MM.1S (cell line): Measurements from ENCODE around the gene AKAP8L.
"Not testable (repeated sequence)": the region's sequence is repeated elsewhere in the genome, so short reads cannot be mapped to it uniquely, and the experiment has no call there.

Experiments
- DNase-seq: peaks from one replicate; pipeline ENCODE4 v3.0.0-alpha.2; 2015
- H2AFZ ChIP-seq: fragments of 300-600 bp; sonication (generic); 2 replicates; pipeline ENCODE4 v1.6.0; 2016; ENCODE audit warnings: antibody characterized with exemption, low read length
- H3F3A ChIP-seq: fragments of 300-600 bp; sonication (generic); 2 replicates; pipeline ENCODE4 v1.6.1; 2016; ENCODE audit warnings: mild to moderate bottlenecking, antibody characterized with exemption, low read length, moderate library complexity, mixed read lengths; ENCODE audit not compliant: insufficient read depth
- H3K27ac ChIP-seq: fragments of 300-600 bp; sonication (generic); 2 replicates; pipeline ENCODE4 v1.5.1; 2016; ENCODE audit warnings: mild to moderate bottlenecking, low read length
- H3K27me3 ChIP-seq: fragments of 300-600 bp; sonication (generic); replicated peaks from 2 replicates; pipeline ENCODE4 v1.6.0; 2016; ENCODE audit warnings: low read length; ENCODE audit not compliant: insufficient read depth
- H3K36me3 ChIP-seq: fragments of 300-600 bp; sonication (generic); replicated peaks from 2 replicates; pipeline ENCODE4 v1.6.1; 2016; ENCODE audit warnings: mild to moderate bottlenecking, low read length, mixed read lengths; ENCODE audit not compliant: insufficient read depth
- H3K4me1 ChIP-seq: fragments of 300-600 bp; sonication (generic); 2 replicates; pipeline ENCODE4 v1.6.1; 2016; ENCODE audit warnings: low read length, mixed read lengths
- H3K4me2 ChIP-seq: fragments of 300-600 bp; sonication (generic); 2 replicates; pipeline ENCODE4 v1.6.0; 2016; ENCODE audit warnings: low read depth, low read length
- H3K4me3 ChIP-seq: fragments of 300-600 bp; sonication (generic); 2 replicates; pipeline ENCODE4 v1.5.1; 2016; ENCODE audit warnings: low read length, mixed read lengths
- H3K79me2 ChIP-seq: fragments of 300-600 bp; sonication (generic); 2 replicates; pipeline ENCODE4 v1.6.1; 2016; ENCODE audit warnings: mixed run types, low read length, mixed read lengths
- H3K9ac ChIP-seq: fragments of 300-600 bp; sonication (generic); 2 replicates; pipeline ENCODE4 v1.6.1; 2016; ENCODE audit warnings: low read length, mixed read lengths
- H3K9me2 ChIP-seq: fragments of 300-600 bp; sonication (generic); replicated peaks from 2 replicates; pipeline ENCODE4 v1.6.1; 2016; ENCODE audit warnings: mild to moderate bottlenecking, low read length, mixed read lengths; ENCODE audit not compliant: insufficient read depth
- H3K9me3 ChIP-seq: fragments of 300-600 bp; sonication (generic); replicated peaks from 2 replicates; pipeline ENCODE4 v1.6.1; 2016; ENCODE audit warnings: mild to moderate bottlenecking, low read length, mixed read lengths; ENCODE audit not compliant: insufficient read depth
- H4K20me1 ChIP-seq: fragments of 300-600 bp; sonication (generic); 2 replicates; pipeline ENCODE4 v1.6.1; 2016; ENCODE audit warnings: mild to moderate bottlenecking, low read length, moderate library complexity, mixed read lengths; ENCODE audit not compliant: insufficient read depth
- EZH2 ChIP-seq: fragments of 300-600 bp; sonication (generic); optimal IDR thresholded peaks from 2 replicates; pipeline ENCODE3; 2017; ENCODE audit warnings: low read depth, mild to moderate bottlenecking, antibody characterized with exemption, low read length, mixed read lengths
- EZH2phosphoT487 ChIP-seq: fragments of 300-600 bp; sonication (generic); IDR thresholded peaks from 2 replicates; pipeline ENCODE4 v1.6.1; 2018; ENCODE audit warnings: antibody characterized with exemption, low read length
- TF ChIP-seq, protein P1 (sequence below): fragments of 300-600 bp; sonication (generic); IDR thresholded peaks from 2 replicates; pipeline ENCODE4 v1.5.1; 2016; ENCODE audit warnings: antibody characterized with exemption, low read length, mixed read lengths

AKAP8L gene

DNA sequence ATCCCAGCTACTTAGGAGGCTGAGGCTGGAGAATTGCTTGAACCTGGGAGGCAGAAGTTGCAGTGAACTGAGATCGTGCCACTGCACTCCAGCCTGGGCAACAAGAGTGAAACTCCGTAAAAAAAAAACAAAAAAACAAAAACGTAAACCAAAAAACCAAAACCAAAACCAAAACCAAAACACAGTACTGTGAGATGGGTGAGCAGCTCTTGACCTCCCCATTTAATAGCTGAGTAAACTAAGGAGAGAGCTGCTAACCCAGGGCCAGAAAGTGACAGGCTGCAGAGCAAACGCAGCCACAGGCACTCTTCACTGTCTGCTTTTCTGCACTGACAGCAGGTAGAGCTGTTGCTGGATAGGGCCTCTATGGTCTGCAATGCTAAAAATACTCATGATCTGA, 58.8 kb downstream of the AKAP8L start:
- H3K9ac ChIP-seq, H2AFZ ChIP-seq, H3K27me3 ChIP-seq, H4K20me1 ChIP-seq, H3K9me3 ChIP-seq, H3K4me3 ChIP-seq, H3K9me2 ChIP-seq: not testable (repeated sequence)
- peaks cover 18% of the 10 kb centered on the region for H3F3A ChIP-seq
- peaks cover 30% of the 10 kb centered on the region for H3K79me2 ChIP-seq
- peak overlapping the region; percentile 29 for H3K4me2 ChIP-seq
- peaks cover 11% of the 10 kb centered on the region for H3K36me3 ChIP-seq
- peak; percentile 85 for DNase-seq
- H3K27ac ChIP-seq, result peak overlapping the region; percentile 27; the same call in 1 of the 2 replicates
- H3K4me1 ChIP-seq, result peaks cover 16% of the 10 kb centered on the region

DNA sequence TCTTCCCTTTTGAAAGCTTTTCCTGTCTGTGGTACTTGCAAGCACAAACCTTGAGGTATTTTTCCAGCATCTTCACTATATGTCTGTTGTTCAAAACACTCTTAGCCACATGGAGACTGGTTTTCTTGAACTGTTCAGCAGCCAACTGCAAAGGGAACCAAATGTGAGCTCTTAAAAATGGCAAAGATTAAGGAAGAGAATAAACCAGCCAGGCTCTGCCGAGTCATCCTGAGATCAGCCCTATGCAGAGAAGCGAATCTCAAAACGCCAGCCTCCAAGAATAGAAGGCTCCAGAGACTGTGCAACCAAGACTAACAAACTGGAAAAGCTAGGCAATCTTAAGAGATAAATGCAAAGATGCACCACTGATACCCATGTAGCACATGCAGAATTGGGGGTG, 59.9 kb downstream of the AKAP8L start:
- H3K9me3 ChIP-seq, result no peaks in the 10 kb centered on the region
- no peak overlapping the region for H3K27ac ChIP-seq
- no peaks in the 10 kb centered on the region for H3K9me2 ChIP-seq
- DNase-seq, result no peak
- H3K27me3 ChIP-seq, result no peaks in the 10 kb centered on the region
- H3K79me2 ChIP-seq, result peaks cover 24% of the 10 kb centered on the region
- H3K4me1 ChIP-seq, result peaks cover 16% of the 10 kb centered on the region
- peaks cover 11% of the 10 kb centered on the region for H3K36me3 ChIP-seq
- TF ChIP-seq, protein P1, sequence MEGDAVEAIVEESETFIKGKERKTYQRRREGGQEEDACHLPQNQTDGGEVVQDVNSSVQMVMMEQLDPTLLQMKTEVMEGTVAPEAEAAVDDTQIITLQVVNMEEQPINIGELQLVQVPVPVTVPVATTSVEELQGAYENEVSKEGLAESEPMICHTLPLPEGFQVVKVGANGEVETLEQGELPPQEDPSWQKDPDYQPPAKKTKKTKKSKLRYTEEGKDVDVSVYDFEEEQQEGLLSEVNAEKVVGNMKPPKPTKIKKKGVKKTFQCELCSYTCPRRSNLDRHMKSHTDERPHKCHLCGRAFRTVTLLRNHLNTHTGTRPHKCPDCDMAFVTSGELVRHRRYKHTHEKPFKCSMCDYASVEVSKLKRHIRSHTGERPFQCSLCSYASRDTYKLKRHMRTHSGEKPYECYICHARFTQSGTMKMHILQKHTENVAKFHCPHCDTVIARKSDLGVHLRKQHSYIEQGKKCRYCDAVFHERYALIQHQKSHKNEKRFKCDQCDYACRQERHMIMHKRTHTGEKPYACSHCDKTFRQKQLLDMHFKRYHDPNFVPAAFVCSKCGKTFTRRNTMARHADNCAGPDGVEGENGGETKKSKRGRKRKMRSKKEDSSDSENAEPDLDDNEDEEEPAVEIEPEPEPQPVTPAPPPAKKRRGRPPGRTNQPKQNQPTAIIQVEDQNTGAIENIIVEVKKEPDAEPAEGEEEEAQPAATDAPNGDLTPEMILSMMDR, result no peak
- no peak for TF ChIP-seq EZH2phosphoT487
- TF ChIP-seq EZH2, result no peak
- H3K4me2 ChIP-seq, result no peak overlapping the region
- H3K4me3 ChIP-seq, result no peak overlapping the region
- H3K9ac ChIP-seq, result no peak overlapping the region
- 0 out of 2 replicates have a peak, but pooled peaks cover 3% of the 10 kb centered on the region for H4K20me1 ChIP-seq
- peaks cover 18% of the 10 kb centered on the region for H3F3A ChIP-seq
- H2AFZ ChIP-seq, result no peak overlapping the region

DNA sequence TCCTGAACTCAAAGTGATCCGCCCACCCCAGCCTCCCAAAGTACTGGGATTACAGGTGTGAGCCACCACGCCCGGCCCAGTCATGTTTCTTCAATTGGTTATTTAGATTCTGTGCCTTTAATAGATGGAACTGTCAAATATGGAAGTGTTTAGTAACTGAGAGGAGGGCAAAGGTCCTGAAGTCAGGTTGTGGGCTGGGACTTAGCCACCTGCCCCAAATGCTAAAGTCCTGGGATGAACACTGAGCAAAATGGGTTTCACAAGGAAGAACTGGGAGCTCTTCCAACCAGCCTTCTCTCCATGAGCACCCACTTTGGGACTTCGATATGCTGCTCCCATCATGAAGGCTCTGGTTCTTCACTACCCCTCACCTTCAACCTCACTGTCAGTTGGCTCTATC, 60.9 kb downstream of the AKAP8L start:
- no peak overlapping the region for H2AFZ ChIP-seq
- H3K36me3 ChIP-seq, result peaks cover 11% of the 10 kb centered on the region
- H3K4me1 ChIP-seq, result peaks cover 16% of the 10 kb centered on the region
- TF ChIP-seq, protein P1, result no peak
- no peak for TF ChIP-seq EZH2phosphoT487
- TF ChIP-seq EZH2, result no peak
- no peaks in the 10 kb centered on the region for H3K9me2 ChIP-seq
- 0 out of 2 replicates have a peak, but pooled peaks cover 3% of the 10 kb centered on the region for H4K20me1 ChIP-seq
- no peaks in the 10 kb centered on the region for H3K9me3 ChIP-seq
- no peak overlapping the region for H3K9ac ChIP-seq
- peaks cover 18% of the 10 kb centered on the region for H3F3A ChIP-seq
- no peak overlapping the region for H3K4me3 ChIP-seq
- DNase-seq, result no peak
- peaks cover 24% of the 10 kb centered on the region for H3K79me2 ChIP-seq
- H3K4me2 ChIP-seq, result no peak overlapping the region
- H3K27ac ChIP-seq, result no peak overlapping the region
- no peaks in the 10 kb centered on the region for H3K27me3 ChIP-seq

DNA sequence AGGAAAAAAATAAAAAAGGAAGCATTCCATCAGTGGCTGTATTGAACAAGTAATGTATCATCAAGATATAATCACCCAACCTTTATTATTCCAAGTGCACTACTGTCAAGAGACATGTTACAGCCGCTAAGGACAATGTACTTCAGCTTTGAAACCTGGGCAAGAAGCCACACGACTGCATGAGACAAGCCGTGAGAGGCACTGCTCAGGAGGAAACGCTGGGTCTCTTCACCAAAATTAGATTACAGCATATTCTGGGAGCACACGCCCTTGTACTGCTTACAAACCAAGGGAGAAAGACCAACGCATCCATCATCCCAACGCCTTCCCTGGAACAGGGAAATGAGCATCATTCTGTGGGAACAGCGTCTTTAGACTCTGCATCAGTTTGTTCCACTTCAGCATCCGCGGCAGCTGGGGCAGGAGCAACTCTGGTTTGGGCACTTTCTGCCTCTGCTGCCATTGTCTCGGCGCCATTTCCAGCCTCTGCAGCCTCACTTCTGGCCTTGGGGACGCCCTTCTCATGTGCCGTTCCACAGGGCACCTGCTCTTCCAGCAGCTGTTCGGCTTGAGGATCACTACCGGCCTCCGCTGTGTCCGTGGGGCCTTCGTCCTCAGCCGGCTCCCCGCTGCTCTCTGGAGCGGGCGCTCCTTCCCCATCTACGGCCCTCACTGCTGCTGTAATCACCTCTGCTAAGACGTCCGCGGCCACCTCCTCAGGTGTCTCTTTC, 64.1 kb downstream of the AKAP8L start:
- no peaks in the 10 kb centered on the region for H4K20me1 ChIP-seq
- no peak overlapping the region for H3K4me3 ChIP-seq
- H3K9ac ChIP-seq, result no peak overlapping the region
- no peaks in the 10 kb centered on the region for H3F3A ChIP-seq
- DNase-seq, result no peak
- H3K27ac ChIP-seq, result no peak overlapping the region
- peaks cover 18% of the 10 kb centered on the region for H3K79me2 ChIP-seq
- H3K27me3 ChIP-seq, result no peaks in the 10 kb centered on the region
- H2AFZ ChIP-seq, result no peak overlapping the region
- H3K9me3 ChIP-seq, result no peaks in the 10 kb centered on the region
- no peaks in the 10 kb centered on the region for H3K9me2 ChIP-seq
- no peak overlapping the region for H3K4me2 ChIP-seq
- H3K36me3 ChIP-seq, result peaks cover 11% of the 10 kb centered on the region
- H3K4me1 ChIP-seq, result no peaks in the 10 kb centered on the region
- TF ChIP-seq EZH2, result no peak
- no peak for TF ChIP-seq EZH2phosphoT487
- TF ChIP-seq, protein P1, result no peak
